ENCODE measurements around the gene EVA1B. TPM values are rescaled to one million over a fixed set of nuclear protein-coding genes. Genes with fewer than 3 reads are reported as not detected.

The EVA1B gene
- polyA plus RNA-seq, 2 of the 4 experiments (the other 2 are of a cell fraction), result 2.9 to 8.5 TPM

- POLR2A ChIA-PET, result no interaction called here
- Histone ChIP-seq H3K4me3 (no peak overlapping the region), H3K4me2 (no peak overlapping the region), H3K27ac (no peak overlapping the region), H3K4me1 (peaks cover 34% of the 10 kb centered on the region; the same call in 2 of the 3 replicates), H3K9me3 (no peaks in the 10 kb centered on the region)
- CTCF ChIA-PET, result interaction anchor here (1.3 to 2.5 kb wide), 3 partner anchors 123 to 184 kb away, joined by 3 to 20 read pairs (median 6); partner anchors contain the start of gene TRAPPC3
- TF ChIP-seq HOXB13 (CRISPR knock-in tag; IDR thresholded peaks at IDR 0.05; ENCODE audit: low read depth) (no peak), MAZ (IDR thresholded peaks at IDR 0.05; ENCODE audit: borderline replicate concordance, low read depth, low read length) (no peak), MAX (IDR thresholded peaks at IDR 0.05) (no peak), NPAS2 (CRISPR knock-in tag; IDR thresholded peaks at IDR 0.05; ENCODE audit: borderline replicate concordance) (no peak), FOSL2 (IDR thresholded peaks at IDR 0.05) (no peak), FOSL2 (CRISPR knock-in tag; IDR thresholded peaks at IDR 0.05) (no peak), RNF2 (IDR thresholded peaks at IDR 0.05; ENCODE audit: borderline replicate concordance, low read depth) (no peak), GATA3 (IDR thresholded peaks at IDR 0.05; ENCODE audit: borderline replicate concordance) (no peak), RFX5 (IDR thresholded peaks at IDR 0.05) (no peak), BCL3 (IDR thresholded peaks at IDR 0.05) (no peak), JUN (IDR thresholded peaks at IDR 0.05) (no peak), CTCF (IDR thresholded peaks at IDR 0.05) (no peak)
- TF ChIP-seq, protein P1, sequence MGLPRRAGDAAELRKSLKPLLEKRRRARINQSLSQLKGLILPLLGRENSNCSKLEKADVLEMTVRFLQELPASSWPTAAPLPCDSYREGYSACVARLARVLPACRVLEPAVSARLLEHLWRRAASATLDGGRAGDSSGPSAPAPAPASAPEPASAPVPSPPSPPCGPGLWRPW (IDR thresholded peaks at IDR 0.05), result no peak
- TF ChIP-seq, protein P2, sequence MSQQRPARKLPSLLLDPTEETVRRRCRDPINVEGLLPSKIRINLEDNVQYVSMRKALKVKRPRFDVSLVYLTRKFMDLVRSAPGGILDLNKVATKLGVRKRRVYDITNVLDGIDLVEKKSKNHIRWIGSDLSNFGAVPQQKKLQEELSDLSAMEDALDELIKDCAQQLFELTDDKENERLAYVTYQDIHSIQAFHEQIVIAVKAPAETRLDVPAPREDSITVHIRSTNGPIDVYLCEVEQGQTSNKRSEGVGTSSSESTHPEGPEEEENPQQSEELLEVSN (IDR thresholded peaks at IDR 0.05; ENCODE audit: borderline replicate concordance, low read depth), result no peak
- 88% methylated on average over 1 of the region's 1 CpG for WGBS (ENCODE audit: missing lambda C conversion rate)
- no peak for ATAC-seq
- DNase-seq (ENCODE audit: low read depth in 1 of 2, low spot score in 1 of 2), result no peak
- no peak for FAIRE-seq
These were observed 39.4 kb downstream of the EVA1B start for GRCh38 chr1:36284061-36284460.

- no peak overlapping the region for H3K4me3 ChIP-seq
- WGBS (ENCODE audit: missing lambda C conversion rate), result 86% methylated on average over 7 of the region's 7 CpGs
- no peak overlapping the region for H3K4me2 ChIP-seq
- H3K9me3 ChIP-seq, result no peaks in the 10 kb centered on the region
- peaks cover 32% of the 10 kb centered on the region; the same call in 2 of the 3 replicates for H3K4me1 ChIP-seq
- DNase-seq (ENCODE audit: low read depth in 1 of 2, low spot score in 1 of 2), result no peak
- CTCF ChIA-PET, result interaction anchor here (0.6 to 3.0 kb wide), 4 partner anchors 68 to 270 kb away, joined by 3 to 13 read pairs (median 8); partner anchors contain the start of gene TRAPPC3
- POLR2A ChIA-PET, result interaction anchor here (0.8 kb wide), 1 partner anchor 55 kb away, joined by 3 read pairs; the partner anchor contains the start of gene THRAP3
- FAIRE-seq, result no peak
- ATAC-seq, result no peak
- no peak overlapping the region for H3K27ac ChIP-seq
- TF ChIP-seq HDAC2 (IDR thresholded peaks at IDR 0.05) (no peak), HOXB13 (CRISPR knock-in tag; IDR thresholded peaks at IDR 0.05; ENCODE audit: low read depth) (no peak), BCL3 (IDR thresholded peaks at IDR 0.05) (no peak), POLR2AphosphoS2 (conservative IDR thresholded peaks at IDR 0.05; ENCODE audit: low read length) (no peak), NFE2L2 (conservative IDR thresholded peaks at IDR 0.05; ENCODE audit: low read length) (no peak), SREBF2 (IDR thresholded peaks at IDR 0.05) (no peak), POLR2A (IDR thresholded peaks at IDR 0.05; ENCODE audit: low read length) (no peak), RAD21 (conservative IDR thresholded peaks at IDR 0.05 in 1 of 2, IDR thresholded peaks at IDR 0.05 in 1 of 2) (no peak), KDM5A (IDR thresholded peaks at IDR 0.05) (no peak), EP300 (IDR thresholded peaks at IDR 0.05) (no peak)
These were observed 43.6 kb downstream of the EVA1B start for GRCh38 chr1:36279789-36280296.
